ENCODE data around the gene LILRB2. TPM values are rescaled to one million over a fixed set of nuclear protein-coding genes. Genes with fewer than 3 reads are reported as not detected.

Gene LILRB2
- total and polyA plus RNA-seq, 2 donors (not counting 3 experiments of a cell fraction or from before 2014, with no cell fraction given), result not detected

GRCh38 chr19:54307389-54308020 lies 26.6 kb upstream of the LILRB2 start:
- no peak overlapping the region for H2AFZ ChIP-seq (ENCODE audit: low read depth, low read length)
- no peaks in the 10 kb centered on the region for H3K9me1 ChIP-seq (replicated peaks; ENCODE audit: control insufficient read depth, extremely low read depth, insufficient read depth, low read length)
- TF ChIP-seq FOS (IDR thresholded peaks at IDR 0.05; ENCODE audit: borderline replicate concordance, insufficient read depth, low read length), result no peak
- no peak for TF ChIP-seq MAX (IDR thresholded peaks at IDR 0.05; ENCODE audit: insufficient read depth, insufficient read length)
- no peak for TF ChIP-seq POLR2A (IDR thresholded peaks at IDR 0.05; ENCODE audit: low read depth, low read length)
- TF ChIP-seq, protein P1, sequence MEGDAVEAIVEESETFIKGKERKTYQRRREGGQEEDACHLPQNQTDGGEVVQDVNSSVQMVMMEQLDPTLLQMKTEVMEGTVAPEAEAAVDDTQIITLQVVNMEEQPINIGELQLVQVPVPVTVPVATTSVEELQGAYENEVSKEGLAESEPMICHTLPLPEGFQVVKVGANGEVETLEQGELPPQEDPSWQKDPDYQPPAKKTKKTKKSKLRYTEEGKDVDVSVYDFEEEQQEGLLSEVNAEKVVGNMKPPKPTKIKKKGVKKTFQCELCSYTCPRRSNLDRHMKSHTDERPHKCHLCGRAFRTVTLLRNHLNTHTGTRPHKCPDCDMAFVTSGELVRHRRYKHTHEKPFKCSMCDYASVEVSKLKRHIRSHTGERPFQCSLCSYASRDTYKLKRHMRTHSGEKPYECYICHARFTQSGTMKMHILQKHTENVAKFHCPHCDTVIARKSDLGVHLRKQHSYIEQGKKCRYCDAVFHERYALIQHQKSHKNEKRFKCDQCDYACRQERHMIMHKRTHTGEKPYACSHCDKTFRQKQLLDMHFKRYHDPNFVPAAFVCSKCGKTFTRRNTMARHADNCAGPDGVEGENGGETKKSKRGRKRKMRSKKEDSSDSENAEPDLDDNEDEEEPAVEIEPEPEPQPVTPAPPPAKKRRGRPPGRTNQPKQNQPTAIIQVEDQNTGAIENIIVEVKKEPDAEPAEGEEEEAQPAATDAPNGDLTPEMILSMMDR (IDR thresholded peaks at IDR 0.05; ENCODE audit: extremely low read depth in 1 of 2, insufficient read depth in 1 of 2, low read depth in 1 of 2, low read length in 2 of 2), result no peak
- TF ChIP-seq POLR2AphosphoS5 (IDR thresholded peaks at IDR 0.05; ENCODE audit: insufficient read depth, low read depth, low read length), result no peak
- no peak for TF ChIP-seq EZH2 (IDR thresholded peaks at IDR 0.05; ENCODE audit: borderline replicate concordance, low read depth, low read length, severe bottlenecking)
- no peak for TF ChIP-seq JUN (IDR thresholded peaks at IDR 0.05; ENCODE audit: borderline replicate concordance, insufficient read depth, insufficient read length, low read depth)
- no peak for TF ChIP-seq GATA2 (IDR thresholded peaks at IDR 0.05; ENCODE audit: insufficient read depth, insufficient read length, low read depth, low read length)
- no peak for TF ChIP-seq MYC (IDR thresholded peaks at IDR 0.05; ENCODE audit: low read depth, low read length)
- H3K9ac ChIP-seq (replicated peaks; ENCODE audit: extremely low read depth, insufficient read depth, low read length), result no peak overlapping the region
- dilution Hi-C loops (cut with MboI; ENCODE audit: extremely low pct_ligation_motif_present, low sequenced_read_pairs), result no loop called here
- H3K36me3 ChIP-seq (ENCODE audit: control insufficient read depth in 2 of 2, extremely low read depth in 1 of 2, insufficient read depth in 2 of 2, low read length in 2 of 2), result no peaks in the 10 kb centered on the region
- no peak overlapping the region for H3K4me3 ChIP-seq (replicated peaks in 1 of 3; ENCODE audit: insufficient read depth in 1 of 3, low read depth in 1 of 3, low read length in 3 of 3)
- intact Hi-C loops (cut with micrococcal nuclease), result no loop called here
- DNase-seq (ENCODE audit: low read depth, low spot score) (no peak), FAIRE-seq (no peak)
- no peak overlapping the region for H3K27ac ChIP-seq (ENCODE audit: insufficient read depth, low read depth, low read length)
- H3K4me1 ChIP-seq (ENCODE audit: control insufficient read depth, extremely low read depth, insufficient read depth, low read length), result no peaks in the 10 kb centered on the region
- CTCF ChIA-PET, result interaction anchor here (0.8 to 1.2 kb wide), 2 partner anchors 10 to 18 kb away, joined by 3 to 4 read pairs; no protein-coding TSS in a partner anchor
- BruUV-seq (replicated peaks), result no TSS peak
- H3K4me2 ChIP-seq (ENCODE audit: insufficient read depth, low read length), result no peak overlapping the region
- no peaks in the 10 kb centered on the region for H4K20me1 ChIP-seq (replicated peaks; ENCODE audit: control insufficient read depth, extremely low read depth, insufficient read depth, low read length)
- H3K79me2 ChIP-seq (ENCODE audit: control insufficient read depth, insufficient read depth, low read length), result no peaks in the 10 kb centered on the region
- POLR2A ChIA-PET, result no interaction called here
- no peaks in the 10 kb centered on the region for H3K9me3 ChIP-seq (replicated peaks; ENCODE audit: control insufficient read depth, insufficient read depth, low read length)
- H3K27me3 ChIP-seq (ENCODE audit: control insufficient read depth in 2 of 2, insufficient read depth in 2 of 2, low read length in 2 of 2), result no peaks in the 10 kb centered on the region

All from endothelial cell of umbilical vein (primary cell).